ENCODE data around the gene MAPK11.

Gene MAPK11

DNA sequence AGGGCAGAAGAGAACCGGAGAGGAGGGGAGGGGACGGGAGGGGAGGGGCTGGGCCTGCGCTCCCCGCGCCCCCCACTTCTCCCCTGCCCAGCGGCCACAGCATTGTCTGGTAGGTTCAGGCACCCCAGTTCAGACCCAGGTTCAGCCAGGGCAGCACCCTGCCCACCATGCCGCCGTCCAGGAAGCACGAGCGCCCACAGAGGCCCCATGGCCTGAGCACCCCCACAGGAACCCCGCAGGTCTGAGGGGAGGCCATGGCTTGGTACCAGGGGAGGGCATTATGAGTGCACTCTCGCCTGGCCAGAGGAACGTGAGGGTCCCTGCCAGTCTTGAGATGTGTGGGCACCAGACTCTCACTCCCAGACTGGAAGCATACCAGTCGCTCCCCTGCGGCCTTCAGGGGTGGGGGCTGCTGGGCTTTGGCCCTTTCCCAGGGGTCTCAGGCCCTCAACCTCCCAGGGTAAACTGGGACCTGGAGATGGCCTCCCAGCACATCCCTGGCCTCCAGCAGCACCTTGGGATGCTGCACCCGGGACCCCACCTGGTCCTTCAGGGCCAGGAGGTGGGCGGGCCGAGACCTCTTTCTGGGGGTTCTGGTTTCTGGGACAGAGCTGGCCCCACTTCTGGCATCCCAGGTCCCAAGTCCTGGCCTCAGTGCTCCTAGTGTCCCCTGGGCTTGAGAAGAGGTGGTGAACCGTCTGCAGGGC lies 37.9 kb upstream of the MAPK11 start:
- FAIRE-seq (no peak), DNase-seq (ENCODE audit: low spot score) (no peak)

DNA sequence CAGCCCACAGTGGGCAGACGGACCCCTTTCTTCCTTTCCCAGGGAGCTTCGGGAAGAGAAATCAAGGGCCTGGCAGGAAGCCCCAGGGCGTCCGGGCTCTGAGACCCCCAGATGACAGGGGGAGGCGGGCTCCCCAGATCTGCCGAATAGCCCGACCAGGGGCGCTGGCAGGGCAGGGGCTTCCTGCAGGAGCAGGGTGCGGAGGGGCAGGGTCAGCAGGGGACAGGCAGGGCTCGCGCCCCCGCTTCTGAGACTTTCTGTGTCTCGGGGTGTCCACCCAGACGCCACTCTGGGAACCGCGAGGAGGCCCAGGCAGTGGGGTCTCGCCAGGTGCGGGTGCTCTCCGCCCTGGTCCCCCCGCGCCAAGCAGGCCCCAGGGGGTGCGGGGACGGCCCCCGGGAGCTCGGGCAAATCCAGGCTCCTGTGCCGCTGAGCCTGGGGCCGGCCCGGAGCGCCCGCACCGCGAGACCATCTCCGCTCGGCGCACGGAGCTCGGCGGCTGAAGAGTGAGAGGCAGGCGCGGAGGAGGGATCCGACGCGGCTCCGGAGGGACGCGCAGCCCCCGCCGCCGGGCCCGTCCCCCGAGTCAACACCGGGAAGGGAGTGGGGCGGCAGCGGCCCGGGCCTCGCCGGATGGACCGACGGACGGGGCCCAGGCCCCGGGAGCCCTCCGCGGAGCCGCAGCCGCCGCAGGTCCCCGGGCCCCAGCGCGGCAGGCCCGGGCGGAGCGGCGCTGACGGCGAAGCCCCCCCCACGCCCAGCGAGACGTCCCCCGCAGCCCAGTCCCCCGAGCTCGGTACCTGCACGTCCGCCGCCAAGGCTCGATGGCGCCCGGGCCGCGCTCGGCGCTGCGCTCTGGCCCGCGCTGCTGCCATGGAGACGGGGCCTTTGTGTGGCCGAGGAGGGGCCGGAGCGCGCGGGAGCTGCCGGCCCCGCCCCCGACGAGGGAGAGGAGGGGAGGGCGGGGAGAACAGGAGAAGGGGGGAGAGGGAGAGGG lies 36.9 kb upstream of the MAPK11 start, which contains the start of gene PLXNB2:
TSS of gene PLXNB2 (minus strand) at position 894 of the 997 bp plus-strand sequence. CDS start 17,062 bp downstream, outside the sequence.
- DNase-seq (ENCODE audit: low spot score) (peak; percentile 67), FAIRE-seq (no peak)

GRCh38 chr22:50305923-50306566 lies 35.9 kb upstream of the MAPK11 start:
- FAIRE-seq: peak; percentile 94
- DNase-seq (ENCODE audit: low spot score): peak; percentile 95

DNA sequence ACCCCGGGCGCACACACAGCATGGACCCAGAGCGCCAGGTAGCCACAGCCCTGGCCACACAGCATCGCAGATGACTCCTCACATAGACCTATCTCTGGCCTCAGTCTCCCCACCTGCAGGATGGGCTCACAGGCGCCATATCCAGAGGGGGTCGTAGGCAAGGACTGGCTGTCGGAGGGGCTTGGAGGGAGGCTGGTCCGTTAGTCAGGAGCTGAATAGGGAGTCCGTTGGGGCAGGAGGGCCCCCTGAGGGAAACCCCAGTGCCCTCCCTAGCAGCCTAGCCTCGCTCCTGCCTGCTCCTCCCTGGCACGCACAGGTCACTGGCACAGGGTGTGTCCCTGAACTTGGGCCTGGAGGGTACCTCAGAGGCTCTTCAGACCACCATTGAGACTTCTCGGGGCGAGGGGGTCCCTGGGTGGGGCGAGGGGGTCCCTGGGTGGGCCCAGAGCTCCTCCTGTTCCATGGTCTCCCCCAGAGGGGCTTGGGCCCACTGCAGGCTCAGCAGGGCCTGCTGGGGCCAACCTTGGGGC lies 35.3 kb upstream of the MAPK11 start:
- DNase-seq (ENCODE audit: low spot score) (no peak), FAIRE-seq (no peak)

- FAIRE-seq (no peak), DNase-seq (ENCODE audit: low spot score) (peak; percentile 45)
Observed at GRCh38 chr22:50304528-50305392, 34.6 kb upstream of the MAPK11 start.

- no peak for DNase-seq (ENCODE audit: low spot score)
- FAIRE-seq: no peak
Observed at GRCh38 chr22:50303848-50304527, 33.8 kb upstream of the MAPK11 start.

DNA sequence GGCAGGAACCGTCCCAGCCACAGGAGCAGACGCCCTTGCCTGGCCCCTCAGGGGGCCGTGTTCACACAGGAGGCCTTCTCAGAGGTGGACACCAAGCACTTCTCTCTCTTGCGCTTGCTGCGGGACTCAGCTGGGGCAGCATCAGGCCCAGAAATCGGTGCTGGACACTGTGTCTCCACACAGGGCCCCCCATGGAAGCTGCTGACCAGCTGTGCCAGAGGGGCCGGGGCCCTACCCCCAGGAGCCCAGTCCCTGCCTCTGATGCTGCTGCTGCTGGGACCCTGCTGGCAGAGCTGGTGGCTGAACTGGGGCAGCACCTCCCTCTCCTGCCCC lies 33.3 kb upstream of the MAPK11 start:
- DNase-seq (ENCODE audit: low spot score): no peak
- FAIRE-seq: no peak

- DNase-seq (ENCODE audit: low spot score): no peak
- no peak for FAIRE-seq
Observed at GRCh38 chr22:50302564-50302963, 32.4 kb upstream of the MAPK11 start.

GRCh38 chr22:50302041-50302541 lies 31.9 kb upstream of the MAPK11 start:
- DNase-seq (ENCODE audit: low spot score) (peak; percentile 11), FAIRE-seq (no peak)

DNA sequence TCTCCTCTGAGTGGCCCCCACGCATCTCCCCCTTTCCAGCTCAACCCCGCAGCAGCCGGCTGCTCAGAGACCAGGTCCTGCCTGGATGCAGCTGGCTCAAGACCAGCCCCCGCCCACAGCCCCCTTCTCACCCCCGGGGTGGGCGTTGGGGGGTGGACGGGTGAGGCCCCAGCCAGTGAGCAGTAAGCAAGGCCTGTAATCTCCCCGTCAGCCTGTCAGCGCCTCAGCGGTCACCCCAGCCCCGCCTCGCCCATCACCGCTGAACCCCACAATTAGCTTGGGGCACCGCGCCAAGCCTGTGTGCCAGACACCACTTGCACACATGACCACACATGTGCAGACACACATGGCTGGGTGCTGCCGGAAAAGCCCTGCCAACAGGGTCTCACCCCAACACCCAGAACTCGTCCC lies 31.4 kb upstream of the MAPK11 start:
- DNase-seq (ENCODE audit: low spot score) (no peak), FAIRE-seq (no peak)

- no peak for FAIRE-seq
Observed at GRCh38 chr22:50300620-50301257, 30.6 kb upstream of the MAPK11 start.

GRCh38 chr22:50299785-50300619 lies 29.8 kb upstream of the MAPK11 start:
- FAIRE-seq: no peak
- DNase-seq (ENCODE audit: low spot score): no peak

More at GRCh38 chr22:50300620-50301257, 30.6 kb upstream of the MAPK11 start:
- no peak for DNase-seq (ENCODE audit: low spot score)

GRCh38 chr22:50298937-50299784 lies 29.0 kb upstream of the MAPK11 start:
- DNase-seq (ENCODE audit: low spot score) (no peak), FAIRE-seq (no peak)

GRCh38 chr22:50298266-50298637 lies 28.1 kb upstream of the MAPK11 start:
- DNase-seq (ENCODE audit: low spot score) (no peak), FAIRE-seq (no peak)

DNA sequence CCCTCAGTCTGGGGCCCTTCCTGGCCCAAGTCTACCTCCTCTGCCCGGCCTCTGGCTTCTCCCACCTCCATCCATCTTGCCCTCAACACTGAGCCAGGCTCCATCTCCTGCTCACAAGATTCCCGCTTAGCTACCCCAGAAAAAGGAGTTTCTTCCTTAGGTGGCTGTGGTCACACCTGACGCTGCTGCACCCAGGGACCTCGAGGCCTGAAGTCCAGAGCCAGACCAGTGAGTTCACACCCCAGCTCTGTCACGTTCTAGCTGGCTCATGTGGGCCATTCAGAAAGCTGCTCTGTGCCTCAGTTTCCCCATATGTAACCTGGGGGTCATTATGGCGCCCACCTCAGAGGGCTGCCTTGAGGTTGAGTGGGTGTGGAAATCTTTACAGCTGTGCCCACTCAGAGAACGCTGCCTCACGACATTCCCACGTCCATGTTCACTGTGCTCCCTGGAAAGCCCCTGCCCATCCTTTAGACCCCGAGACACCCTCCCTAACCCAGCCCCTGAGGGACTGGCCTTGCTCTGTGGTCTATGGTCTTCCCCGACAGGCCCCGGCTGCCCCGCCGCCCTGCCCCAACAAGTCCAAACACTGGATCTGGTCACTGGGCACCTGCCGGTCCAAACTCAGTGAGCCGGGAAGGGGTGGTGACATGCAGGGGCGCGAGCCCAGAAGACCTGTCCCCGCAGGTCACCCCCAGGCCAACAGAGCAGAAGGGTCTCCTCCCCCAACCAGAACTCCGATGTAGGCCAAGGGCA lies 27.5 kb upstream of the MAPK11 start:
- no peak for FAIRE-seq
- DNase-seq (ENCODE audit: low spot score): no peak

- DNase-seq (ENCODE audit: low spot score) (no peak), FAIRE-seq (no peak)
Observed at GRCh38 chr22:50296658-50297490, 26.7 kb upstream of the MAPK11 start.
